22Rv1 (cell line): ENCODE results near the gene KATNB1.

Experiments used
- H3K27ac ChIP-seq: fragments of 450-650 bp; 2 replicates; pipeline ENCODE4 v1.5.1; 2017
- ZFX ChIP-seq: fragments of 450-650 bp; IDR thresholded peaks from 2 replicates; pipeline ENCODE4 v1.6.1; 2017; ENCODE audit warnings: antibody characterized with exemption, borderline replicate concordance
- TF ChIP-seq, protein P1 (sequence below): fragments of 450-650 bp; IDR thresholded peaks from 2 replicates; pipeline ENCODE4 v1.5.1; 2017; ENCODE audit warnings: mild to moderate bottlenecking

Gene KATNB1, protein sequence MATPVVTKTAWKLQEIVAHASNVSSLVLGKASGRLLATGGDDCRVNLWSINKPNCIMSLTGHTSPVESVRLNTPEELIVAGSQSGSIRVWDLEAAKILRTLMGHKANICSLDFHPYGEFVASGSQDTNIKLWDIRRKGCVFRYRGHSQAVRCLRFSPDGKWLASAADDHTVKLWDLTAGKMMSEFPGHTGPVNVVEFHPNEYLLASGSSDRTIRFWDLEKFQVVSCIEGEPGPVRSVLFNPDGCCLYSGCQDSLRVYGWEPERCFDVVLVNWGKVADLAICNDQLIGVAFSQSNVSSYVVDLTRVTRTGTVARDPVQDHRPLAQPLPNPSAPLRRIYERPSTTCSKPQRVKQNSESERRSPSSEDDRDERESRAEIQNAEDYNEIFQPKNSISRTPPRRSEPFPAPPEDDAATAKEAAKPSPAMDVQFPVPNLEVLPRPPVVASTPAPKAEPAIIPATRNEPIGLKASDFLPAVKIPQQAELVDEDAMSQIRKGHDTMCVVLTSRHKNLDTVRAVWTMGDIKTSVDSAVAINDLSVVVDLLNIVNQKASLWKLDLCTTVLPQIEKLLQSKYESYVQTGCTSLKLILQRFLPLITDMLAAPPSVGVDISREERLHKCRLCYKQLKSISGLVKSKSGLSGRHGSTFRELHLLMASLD

DNA sequence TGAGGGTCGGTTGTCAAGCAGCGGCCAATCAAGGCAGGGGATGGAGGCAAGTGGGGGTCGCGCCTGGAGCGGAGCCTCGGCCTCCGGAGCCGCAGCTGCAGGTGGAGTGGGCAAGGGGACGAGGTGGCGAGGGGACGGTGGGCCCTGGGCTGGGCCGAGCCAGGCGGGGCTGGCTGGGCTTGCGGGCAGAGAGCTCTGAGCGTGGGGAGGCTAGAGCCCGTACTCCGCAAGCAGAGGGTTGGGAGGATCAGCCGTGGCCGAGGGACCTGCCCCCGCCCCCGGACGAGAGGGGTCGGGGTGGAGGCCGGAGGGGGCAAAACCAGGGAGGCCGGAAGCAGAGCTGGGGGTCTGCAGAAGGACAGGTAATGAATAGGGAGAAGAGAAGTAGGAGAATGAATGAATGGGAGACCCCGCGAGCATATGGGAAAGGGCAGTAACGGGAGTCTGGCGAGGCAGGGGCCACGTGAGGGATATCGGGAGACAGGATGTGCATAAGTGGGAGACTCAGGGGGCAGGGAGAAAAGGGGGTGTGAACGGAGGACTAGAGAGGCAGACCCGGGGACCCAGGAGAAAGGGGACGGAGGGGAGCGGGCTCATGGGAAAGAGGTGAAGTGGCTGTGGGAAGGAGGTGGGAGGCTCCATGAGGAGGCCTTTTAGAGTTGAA lies at the start of gene KATNB1:
Gene KATNB1, plus strand, starts transcription at position 16 of the 664 bp plus-strand sequence. CDS start 1,474 bp downstream, outside the sequence.
- H3K27ac ChIP-seq = peak within 1 kb of the TSS; percentile 79
- no peak for TF ChIP-seq ZFX
- TF ChIP-seq, protein P1, sequence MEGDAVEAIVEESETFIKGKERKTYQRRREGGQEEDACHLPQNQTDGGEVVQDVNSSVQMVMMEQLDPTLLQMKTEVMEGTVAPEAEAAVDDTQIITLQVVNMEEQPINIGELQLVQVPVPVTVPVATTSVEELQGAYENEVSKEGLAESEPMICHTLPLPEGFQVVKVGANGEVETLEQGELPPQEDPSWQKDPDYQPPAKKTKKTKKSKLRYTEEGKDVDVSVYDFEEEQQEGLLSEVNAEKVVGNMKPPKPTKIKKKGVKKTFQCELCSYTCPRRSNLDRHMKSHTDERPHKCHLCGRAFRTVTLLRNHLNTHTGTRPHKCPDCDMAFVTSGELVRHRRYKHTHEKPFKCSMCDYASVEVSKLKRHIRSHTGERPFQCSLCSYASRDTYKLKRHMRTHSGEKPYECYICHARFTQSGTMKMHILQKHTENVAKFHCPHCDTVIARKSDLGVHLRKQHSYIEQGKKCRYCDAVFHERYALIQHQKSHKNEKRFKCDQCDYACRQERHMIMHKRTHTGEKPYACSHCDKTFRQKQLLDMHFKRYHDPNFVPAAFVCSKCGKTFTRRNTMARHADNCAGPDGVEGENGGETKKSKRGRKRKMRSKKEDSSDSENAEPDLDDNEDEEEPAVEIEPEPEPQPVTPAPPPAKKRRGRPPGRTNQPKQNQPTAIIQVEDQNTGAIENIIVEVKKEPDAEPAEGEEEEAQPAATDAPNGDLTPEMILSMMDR = no peak

DNA sequence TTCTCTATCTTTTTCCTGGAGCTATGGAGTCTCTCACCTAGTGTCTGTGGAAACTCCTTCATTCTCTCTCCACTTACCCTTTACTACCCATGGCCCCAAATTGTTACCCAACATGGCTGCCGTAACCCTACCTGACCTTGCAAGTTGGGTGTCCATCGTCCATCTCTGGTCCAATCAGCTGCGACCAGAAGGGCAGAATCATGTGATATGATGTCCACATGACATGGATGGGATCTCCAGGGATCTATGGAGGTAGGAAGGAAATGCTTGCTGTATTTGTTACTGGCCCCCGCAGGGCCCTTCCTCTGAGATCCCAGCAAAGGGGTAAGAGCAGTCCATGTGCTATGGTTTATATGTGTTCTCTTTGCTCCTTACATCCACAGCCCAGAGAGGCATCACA lies 49.0 kb upstream of the KATNB1 start:
- H3K27ac ChIP-seq = no peak overlapping the region
- TF ChIP-seq, protein P1 = no peak
- no peak for TF ChIP-seq ZFX

DNA sequence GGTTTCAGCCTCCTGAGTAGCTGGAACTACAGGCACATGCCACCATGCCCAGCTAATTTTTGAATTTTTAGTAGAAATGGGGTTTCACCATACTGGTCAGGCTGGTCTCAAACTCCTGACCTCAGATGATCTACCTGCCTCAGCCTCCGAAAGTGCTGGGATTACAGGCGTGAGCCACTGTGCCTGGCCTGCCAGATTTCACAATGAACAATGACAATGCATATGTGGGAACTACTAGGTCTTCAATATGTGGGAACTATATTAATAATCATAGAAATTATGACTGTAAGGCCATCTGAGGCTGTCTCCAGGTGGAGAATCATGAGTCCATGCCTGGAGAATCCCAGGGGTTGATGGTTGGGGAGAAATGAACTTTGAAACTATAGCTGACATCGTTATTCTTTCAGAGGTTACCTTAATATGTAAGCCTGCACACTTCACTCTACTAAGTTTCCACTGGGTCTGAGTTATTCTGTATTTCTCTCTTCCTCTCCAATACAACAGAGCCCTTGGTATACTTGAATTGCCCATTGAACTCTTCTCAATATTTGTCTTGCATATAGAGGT lies 48.1 kb upstream of the KATNB1 start:
- TF ChIP-seq, protein P1 = no peak
- no peak overlapping the region for H3K27ac ChIP-seq

DNA sequence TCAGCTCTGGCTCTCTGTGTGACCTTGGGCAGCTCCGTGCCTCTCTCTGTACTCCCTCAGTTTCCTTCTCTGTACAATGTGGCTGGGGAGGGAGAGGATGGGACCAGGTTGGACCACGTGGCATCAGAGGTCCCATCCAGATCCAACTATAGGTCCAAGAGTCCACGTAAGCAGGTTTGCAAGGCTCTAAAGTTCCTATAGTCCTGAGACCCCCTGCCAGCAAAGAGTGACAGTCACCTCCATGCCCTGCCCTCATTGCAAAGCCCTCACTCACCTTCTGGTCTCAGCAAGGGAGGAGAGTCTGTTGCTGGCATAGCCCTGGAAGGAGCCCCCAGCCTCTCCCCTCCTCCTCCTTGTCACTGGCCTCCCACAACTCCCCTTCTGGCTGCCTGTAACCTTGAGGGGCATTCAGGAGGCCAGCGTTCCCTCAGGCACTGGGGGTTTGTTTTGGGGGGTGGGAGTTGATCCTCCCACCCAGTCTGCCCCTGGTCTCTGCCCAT lies 47.0 kb upstream of the KATNB1 start:
- TF ChIP-seq ZFX = no peak
- TF ChIP-seq, protein P1 = no peak
- H3K27ac ChIP-seq = no peak overlapping the region

DNA sequence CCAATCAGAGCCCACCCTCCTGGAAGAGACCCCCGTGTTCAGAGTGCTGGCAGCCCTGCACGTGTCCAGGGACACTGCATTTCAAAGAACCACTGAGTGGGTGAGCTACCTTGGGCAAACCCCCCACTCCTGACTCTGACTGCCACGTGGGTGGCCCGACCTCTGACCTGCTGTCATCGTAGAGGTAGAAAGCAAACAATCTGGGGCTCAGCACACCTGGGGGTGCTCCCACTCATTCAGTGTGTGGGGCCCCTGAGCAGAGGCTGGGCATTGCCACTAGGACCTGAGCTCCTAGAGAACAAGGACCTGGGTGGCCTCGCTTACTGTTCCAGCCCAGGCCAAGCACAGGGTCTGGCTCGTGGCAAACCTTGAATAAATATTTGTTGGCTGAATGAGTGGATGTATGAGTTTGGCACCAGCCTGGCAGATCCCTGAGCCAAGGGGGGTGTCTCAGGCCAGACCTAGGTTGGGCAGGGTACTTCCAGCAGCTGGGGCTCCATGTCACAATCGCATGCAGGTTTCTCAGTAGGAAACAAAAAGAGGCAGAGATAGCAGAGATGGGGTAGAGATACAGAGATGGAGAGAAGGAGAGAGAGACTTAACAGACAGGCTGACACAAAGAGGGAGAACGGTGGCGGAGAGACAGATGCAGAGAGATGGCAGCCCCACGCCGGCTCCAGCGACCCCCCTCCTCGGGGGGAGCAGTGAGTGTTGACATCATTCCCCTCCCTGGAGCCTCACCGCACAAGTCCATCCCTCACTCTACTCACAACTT lies 46.4 kb upstream of the KATNB1 start:
- TF ChIP-seq, protein P1 = no peak
- TF ChIP-seq ZFX = no peak
- H3K27ac ChIP-seq = no peak overlapping the region

DNA sequence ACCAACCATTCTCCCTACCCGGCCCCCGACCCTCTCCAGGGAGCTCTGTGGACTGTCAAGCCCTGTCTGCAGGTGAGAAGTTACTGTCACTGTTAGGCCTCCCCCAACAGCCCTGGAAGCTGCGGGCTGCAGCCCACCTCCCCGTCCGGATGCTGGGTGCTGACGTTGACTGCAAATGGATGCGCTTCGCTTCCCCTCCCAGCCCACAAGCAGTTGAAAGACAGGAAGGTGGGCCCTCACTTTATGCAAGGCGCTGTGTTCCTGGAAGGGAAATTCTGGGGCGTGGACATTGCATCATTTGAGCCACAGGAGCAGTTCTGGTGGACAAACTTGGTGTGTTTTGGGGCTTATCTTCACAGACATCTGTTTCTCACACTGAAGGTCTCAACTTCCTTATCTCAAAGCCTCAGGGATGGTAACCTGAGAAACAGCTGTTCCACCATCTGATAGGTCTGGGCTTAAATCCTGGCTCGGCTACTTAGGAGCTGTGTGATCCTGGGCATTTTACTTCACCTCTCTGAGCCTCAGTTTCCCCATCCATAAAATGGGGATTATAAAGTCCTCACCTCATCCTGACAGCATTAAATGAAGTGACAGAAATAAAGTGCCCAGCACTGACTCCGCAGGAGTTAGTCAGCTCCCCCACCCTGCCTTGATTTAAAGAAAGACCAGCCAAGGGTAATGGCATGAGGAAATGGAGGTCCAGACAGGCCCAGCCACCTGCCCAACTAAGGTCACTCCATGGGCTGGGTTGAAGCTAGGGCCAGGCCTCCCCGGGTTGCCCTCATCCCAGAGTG lies 45.6 kb upstream of the KATNB1 start:
- no peak overlapping the region for H3K27ac ChIP-seq
- TF ChIP-seq ZFX = no peak
- TF ChIP-seq, protein P1 = no peak
